ENCODE measurements around the gene AAMP. TPM values are rescaled to one million over a fixed set of nuclear protein-coding genes. Genes with fewer than 3 reads are reported as not detected.

The AAMP gene
- total RNA-seq, 1 experiment from 2014 or later, result 126 TPM

DNA sequence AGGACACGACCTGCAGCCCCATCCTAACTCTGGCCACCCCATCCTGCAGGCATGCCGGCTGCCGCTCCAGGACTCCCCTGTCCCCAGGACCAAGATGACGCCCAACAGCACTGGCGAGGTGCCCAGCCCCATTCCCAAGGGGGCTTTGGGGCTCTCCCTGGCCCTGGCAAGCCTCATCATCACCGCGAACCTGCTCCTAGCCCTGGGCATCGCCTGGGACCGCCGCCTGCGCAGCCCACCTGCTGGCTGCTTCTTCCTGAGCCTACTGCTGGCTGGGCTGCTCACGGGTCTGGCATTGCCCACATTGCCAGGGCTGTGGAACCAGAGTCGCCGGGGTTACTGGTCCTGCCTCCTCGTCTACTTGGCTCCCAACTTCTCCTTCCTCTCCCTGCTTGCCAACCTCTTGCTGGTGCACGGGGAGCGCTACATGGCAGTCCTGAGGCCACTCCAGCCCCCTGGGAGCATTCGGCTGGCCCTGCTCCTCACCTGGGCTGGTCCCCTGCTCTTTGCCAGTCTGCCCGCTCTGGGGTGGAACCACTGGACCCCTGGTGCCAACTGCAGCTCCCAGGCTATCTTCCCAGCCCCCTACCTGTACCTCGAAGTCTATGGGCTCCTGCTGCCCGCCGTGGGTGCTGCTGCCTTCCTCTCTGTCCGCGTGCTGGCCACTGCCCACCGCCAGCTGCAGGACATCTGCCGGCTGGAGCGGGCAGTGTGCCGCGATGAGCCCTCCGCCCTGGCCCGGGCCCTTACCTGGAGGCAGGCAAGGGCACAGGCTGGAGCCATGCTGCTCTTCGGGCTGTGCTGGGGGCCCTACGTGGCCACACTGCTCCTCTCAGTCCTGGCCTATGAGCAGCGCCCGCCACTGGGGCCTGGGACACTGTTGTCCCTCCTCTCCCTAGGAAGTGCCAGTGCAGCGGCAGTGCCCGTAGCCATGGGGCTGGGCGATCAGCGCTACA, 7.0 kb downstream of the AAMP start:
- peaks cover 12% of the 10 kb centered on the region; the same call in 1 of the 2 replicates for H3F3A ChIP-seq (ENCODE audit: insufficient read depth, low read depth)
- peaks cover 12% of the 10 kb centered on the region for H3K79me2 ChIP-seq (ENCODE audit: low read depth)
- H4K20me1 ChIP-seq (ENCODE audit: insufficient read depth), result peaks cover 19% of the 10 kb centered on the region; the same call in 1 of the 2 replicates
- no peak overlapping the region for H2AFZ ChIP-seq
- H3K9me2 ChIP-seq (ENCODE audit: insufficient read depth), result no peaks in the 10 kb centered on the region
- no TSS peak for BruUV-seq (replicated peaks)
- H3K36me3 ChIP-seq (ENCODE audit: low read depth), result peaks cover 7% of the 10 kb centered on the region; the same call in 1 of the 2 replicates
- H3K9me3 ChIP-seq (ENCODE audit: insufficient read depth, low read depth), result no peaks in the 10 kb centered on the region
- DNase-seq, result no peak
- TF ChIP-seq EZH2 (IDR thresholded peaks at IDR 0.05; ENCODE audit: low read depth) (no peak), CTCF (conservative IDR thresholded peaks at IDR 0.05) (no peak)
- intact Hi-C loops (cut with micrococcal nuclease; ENCODE audit: unreplicated experiment), result no loop called here
- H3K4me1 ChIP-seq (replicated peaks; ENCODE audit: insufficient read depth), result no peaks in the 10 kb centered on the region
- ChIA-PET CTCF (no interaction called here), POLR2A (ENCODE audit: unreplicated experiment) (no interaction called here)
- H3K4me2 ChIP-seq, result no peak overlapping the region
- H3K27ac ChIP-seq, result no peak overlapping the region
- no peaks in the 10 kb centered on the region for H3K27me3 ChIP-seq (ENCODE audit: insufficient read depth, low read depth)
- no peak overlapping the region for H3K4me3 ChIP-seq

- Histone ChIP-seq H3F3A (ENCODE audit: insufficient read depth, low read depth) (peaks cover 12% of the 10 kb centered on the region; the same call in 1 of the 2 replicates), H3K27me3 (ENCODE audit: insufficient read depth, low read depth) (no peaks in the 10 kb centered on the region), H3K9me3 (ENCODE audit: insufficient read depth, low read depth) (no peaks in the 10 kb centered on the region), H3K27ac (no peak overlapping the region), H3K9me2 (ENCODE audit: insufficient read depth) (no peaks in the 10 kb centered on the region), H3K4me3 (no peak overlapping the region), H2AFZ (no peak overlapping the region), H3K79me2 (ENCODE audit: low read depth) (0 out of 2 replicates have a peak, but pooled peaks cover 5% of the 10 kb centered on the region), H3K4me1 (replicated peaks; ENCODE audit: insufficient read depth) (no peaks in the 10 kb centered on the region), H4K20me1 (ENCODE audit: insufficient read depth) (peaks cover 13% of the 10 kb centered on the region; the same call in 1 of the 2 replicates), H3K4me2 (no peak overlapping the region), H3K36me3 (ENCODE audit: low read depth) (peaks cover 1% of the 10 kb centered on the region; the same call in 1 of the 2 replicates)
- TF ChIP-seq CTCF (conservative IDR thresholded peaks at IDR 0.05), result no peak
- no peak for TF ChIP-seq EZH2 (IDR thresholded peaks at IDR 0.05; ENCODE audit: low read depth)
- ChIA-PET POLR2A (ENCODE audit: unreplicated experiment) (no interaction called here), CTCF (no interaction called here)
- DNase-seq, result no peak
- intact Hi-C loops (cut with micrococcal nuclease; ENCODE audit: unreplicated experiment), result no loop called here
- no TSS peak for BruUV-seq (replicated peaks)
These were observed 7.7 kb downstream of the AAMP start for GRCh38 chr2:218262237-218262600.

DNA sequence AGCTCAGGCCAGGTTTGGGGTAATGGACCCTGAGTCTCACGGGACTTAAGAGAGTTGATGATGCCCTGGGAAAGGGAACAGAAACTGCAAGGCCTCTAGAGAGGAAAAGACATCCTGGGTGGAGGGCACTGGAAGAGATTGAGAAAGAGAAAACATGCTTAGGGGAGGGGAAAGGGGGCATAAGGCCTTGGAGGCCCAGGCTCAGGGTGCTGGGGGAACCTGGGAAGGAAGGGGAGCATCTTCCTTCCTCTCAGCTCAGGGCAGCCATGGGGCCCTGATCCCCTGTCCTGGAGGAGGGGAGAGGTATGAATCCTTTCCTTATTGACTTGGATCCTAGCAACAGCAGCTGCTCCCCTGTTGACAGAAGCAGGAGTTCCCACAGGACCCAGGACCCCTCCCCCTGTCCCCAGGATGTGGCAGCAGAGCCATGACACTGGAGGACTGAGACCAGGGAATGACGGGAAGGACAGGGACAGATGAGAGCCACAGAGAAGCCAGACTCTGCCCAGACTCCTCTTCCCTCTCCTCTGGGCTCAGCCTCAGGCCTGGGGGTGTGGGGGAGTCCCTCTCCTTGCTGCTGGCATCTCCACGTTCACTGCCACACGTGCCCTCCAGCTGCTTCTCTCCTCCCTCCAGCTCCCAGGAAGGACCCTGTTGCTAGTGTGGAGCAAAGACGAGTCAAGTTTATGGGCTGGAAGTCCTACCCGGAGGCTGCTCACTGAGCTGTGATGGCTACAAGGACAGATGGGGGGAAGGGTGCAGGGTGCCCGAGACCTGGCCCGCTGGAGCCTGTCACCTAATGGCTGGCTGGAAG, 8.3 kb downstream of the AAMP start:
- H3K4me2 ChIP-seq, result no peak overlapping the region
- H3K27ac ChIP-seq, result no peak overlapping the region
- no peak for DNase-seq
- no peaks in the 10 kb centered on the region for H3K4me1 ChIP-seq (replicated peaks; ENCODE audit: insufficient read depth)
- no TSS peak for BruUV-seq (replicated peaks)
- no peak overlapping the region for H3K4me3 ChIP-seq
- H3K79me2 ChIP-seq (ENCODE audit: low read depth), result no peaks in the 10 kb centered on the region
- no peaks in the 10 kb centered on the region for H3K9me3 ChIP-seq (ENCODE audit: insufficient read depth, low read depth)
- no peak overlapping the region for H2AFZ ChIP-seq
- TF ChIP-seq CTCF (conservative IDR thresholded peaks at IDR 0.05) (no peak), EZH2 (IDR thresholded peaks at IDR 0.05; ENCODE audit: low read depth) (no peak)
- H3K27me3 ChIP-seq (ENCODE audit: insufficient read depth, low read depth), result no peaks in the 10 kb centered on the region
- ChIA-PET POLR2A (ENCODE audit: unreplicated experiment) (interaction anchor here (0.5 to 0.6 kb wide), 2 partner anchors 739 to 1250 kb away, joined by 3 to 7 read pairs; no protein-coding TSS in a partner anchor), CTCF (no interaction called here)
- 0 out of 2 replicates have a peak, but pooled peaks cover 9% of the 10 kb centered on the region for H4K20me1 ChIP-seq (ENCODE audit: insufficient read depth)
- intact Hi-C loops (cut with micrococcal nuclease; ENCODE audit: unreplicated experiment), result no loop called here
- H3K9me2 ChIP-seq (ENCODE audit: insufficient read depth), result no peaks in the 10 kb centered on the region
- no peaks in the 10 kb centered on the region for H3K36me3 ChIP-seq (ENCODE audit: low read depth)
- peaks cover 12% of the 10 kb centered on the region; the same call in 1 of the 2 replicates for H3F3A ChIP-seq (ENCODE audit: insufficient read depth, low read depth)

Measured in PC-9 (cell line).